IMR-90 (cell line): ENCODE data around the gene UBR4. TPM values are rescaled to one million over a fixed set of nuclear protein-coding genes. Genes with fewer than 3 reads are reported as not detected.

Experiments
- ATAC-seq: fragments of 200-7000 bp; cut with Tn5 transposase; 2 replicates; pipeline ENCODE4 v1.9.1; 2020; ENCODE audit warnings: low read depth, mild to moderate bottlenecking, moderate library complexity
- BruUV-seq: library from RNA; stranded (reverse); fragments of 400-500 nt; replicated peaks from 2 replicates; lab custom pipeline; 2021; lab: Mats Ljungman, UMichigan
- CTCF ChIA-PET: fragments of 300-600 bp; formaldehyde crosslinking; extraction: SDS; loops from one replicate; lab custom pipeline; 2021; ENCODE audit warnings: antibody characterized with exemption; lab: Yijun Ruan, JAX
- POLR2A ChIA-PET: fragments of 300-600 bp; sonication (Branson Sonifier 250); formaldehyde crosslinking; loops from one replicate; lab custom pipeline; 2022; ENCODE audit warnings: antibody characterized with exemption; ENCODE audit not compliant: unreplicated experiment; lab: Charles Lee
- DNase-seq: peaks from one replicate; pipeline ENCODE4 v3.0.0; 2013
- H2AFZ ChIP-seq: replicated peaks from 2 replicates; pipeline ENCODE3; 2013; ENCODE audit warnings: low read length, mild to moderate bottlenecking; ENCODE audit not compliant: poor library complexity
- H2AK5ac ChIP-seq: 2 replicates; pipeline ENCODE4 v1.6.1; 2013; ENCODE audit warnings: low read depth, low read length, inconsistent platforms
- H2AK9ac ChIP-seq: replicated peaks from 2 replicates; pipeline ENCODE3; 2013; ENCODE audit warnings: mild to moderate bottlenecking, low read depth, low read length, moderate library complexity; ENCODE audit not compliant: poor library complexity
- H2BK120ac ChIP-seq: 2 replicates; pipeline ENCODE4 v1.6.1; 2013; ENCODE audit warnings: low read depth, low read length, inconsistent platforms
- H2BK15ac ChIP-seq: 3 replicates; pipeline ENCODE4 v1.6.1; 2013; ENCODE audit warnings: low read depth, low read length, inconsistent platforms
- H2BK20ac ChIP-seq: 2 replicates; pipeline ENCODE4 v1.6.1; 2013; ENCODE audit warnings: low read depth, mild to moderate bottlenecking, inconsistent platforms, low read length, moderate library complexity
- H2BK5ac ChIP-seq: 2 replicates; pipeline ENCODE4 v1.6.1; 2013; ENCODE audit warnings: mild to moderate bottlenecking, low read depth, low read length, inconsistent platforms; ENCODE audit not compliant: poor library complexity, severe bottlenecking
- H3K14ac ChIP-seq: replicated peaks from 2 replicates; pipeline ENCODE4 v1.6.1; 2013; ENCODE audit warnings: low read depth, low read length, inconsistent platforms
- H3K18ac ChIP-seq: 2 replicates; pipeline ENCODE4 v1.6.1; 2013; ENCODE audit warnings: low read depth, low read length, control low read depth
- H3K23ac ChIP-seq: 2 replicates; pipeline ENCODE4 v1.6.1; 2013; ENCODE audit warnings: low read depth, low read length, inconsistent platforms
- H3K27ac ChIP-seq: 2 replicates; pipeline ENCODE4 v1.5.1; 2013; ENCODE audit warnings: mild to moderate bottlenecking, control low read depth, low read length; ENCODE audit not compliant: insufficient read depth
- H3K27me3 ChIP-seq: 2 replicates; pipeline ENCODE4 v1.6.1; 2013; ENCODE audit warnings: low read length; ENCODE audit not compliant: control insufficient read depth, insufficient read depth
- H3K36me3 ChIP-seq: 2 replicates; pipeline ENCODE4 v1.6.1; 2013; ENCODE audit warnings: low read length, mixed read lengths; ENCODE audit not compliant: control insufficient read depth, insufficient read depth
- H3K4ac ChIP-seq: 2 replicates; pipeline ENCODE4 v1.6.1; 2013; ENCODE audit warnings: low read depth, low read length, inconsistent platforms
- H3K4me1 ChIP-seq: 2 replicates; pipeline ENCODE4 v1.6.1; 2013; ENCODE audit warnings: low read length, mixed read lengths; ENCODE audit not compliant: control insufficient read depth, insufficient read depth
- H3K4me2 ChIP-seq: 2 replicates; pipeline ENCODE4 v1.6.1; 2013; ENCODE audit warnings: low read depth, mild to moderate bottlenecking, control low read depth, low read length, moderate library complexity
- H3K4me3 ChIP-seq: 2 replicates; pipeline ENCODE4 v1.5.1; 2013; ENCODE audit warnings: low read depth, mild to moderate bottlenecking, control low read depth, low read length, moderate library complexity; ENCODE audit not compliant: insufficient read depth
- H3K56ac ChIP-seq: 2 replicates; pipeline ENCODE4 v1.6.1; 2013; ENCODE audit warnings: low read length, inconsistent platforms; ENCODE audit not compliant: insufficient read depth; ENCODE audit errors: extremely low read depth
- H3K79me1 ChIP-seq, 2 experiments: 2 replicates each; pipeline ENCODE4 v1.6.1; 2013; ENCODE audit warnings: low read length in 2 of 2, inconsistent platforms in 1 of 2, low read depth in 1 of 2
- H3K9ac ChIP-seq: 2 replicates; pipeline ENCODE4 v1.6.1; 2013; ENCODE audit warnings: low read depth, low read length, control low read depth
- H3K9me1 ChIP-seq: 2 replicates; pipeline ENCODE4 v1.6.1; 2013; ENCODE audit warnings: low read length, inconsistent platforms; ENCODE audit not compliant: insufficient read depth
- H3K9me3 ChIP-seq: 2 replicates; pipeline ENCODE4 v1.6.1; 2013; ENCODE audit warnings: low read length; ENCODE audit not compliant: control insufficient read depth, insufficient read depth
- H4K20me1 ChIP-seq: 2 replicates; pipeline ENCODE4 v1.6.1; 2013; ENCODE audit warnings: low read length, inconsistent platforms; ENCODE audit not compliant: insufficient read depth
- H4K5ac ChIP-seq: 2 replicates; pipeline ENCODE4 v1.6.1; 2013; ENCODE audit warnings: mild to moderate bottlenecking, low read depth, low read length, control low read depth
- H4K8ac ChIP-seq, 2 experiments: 2 replicates each; pipeline ENCODE4 v1.6.1; 2013; ENCODE audit warnings: low read depth in 2 of 2, low read length in 2 of 2, control low read depth in 1 of 2, inconsistent platforms in 1 of 2
- H4K91ac ChIP-seq: 2 replicates; pipeline ENCODE4 v1.6.1; 2013; ENCODE audit warnings: low read depth, low read length, inconsistent platforms; ENCODE audit not compliant: insufficient read depth
- BHLHE40 ChIP-seq: fragments of 150-350 bp; IDR thresholded peaks from 2 replicates; pipeline ENCODE4 v1.6.1; 2016; ENCODE audit warnings: mild to moderate bottlenecking, low read depth, low read length
- CEBPB ChIP-seq: IDR thresholded peaks from 2 replicates; pipeline ENCODE4 v1.6.1; 2012; ENCODE audit warnings: low read depth, low read length, improper control_type of control experiment
- CHD1 ChIP-seq: IDR thresholded peaks from 2 replicates; pipeline ENCODE4 v1.6.1; 2012; ENCODE audit warnings: low read depth, low read length, improper control_type of control experiment
- FOS ChIP-seq: fragments of 150-350 bp; IDR thresholded peaks from 2 replicates; pipeline ENCODE4 v1.6.1; 2016; ENCODE audit warnings: low read depth, low read length
- MAFK ChIP-seq: IDR thresholded peaks from 2 replicates; pipeline ENCODE4 v1.6.1; 2012; ENCODE audit warnings: low read depth, low read length, improper control_type of control experiment
- MAZ ChIP-seq: IDR thresholded peaks from 2 replicates; pipeline ENCODE4 v1.6.1; 2012; ENCODE audit warnings: low read depth, mild to moderate bottlenecking, low read length, improper control_type of control experiment, moderate library complexity, borderline replicate concordance
- MXI1 ChIP-seq: IDR thresholded peaks from 2 replicates; pipeline ENCODE4 v1.6.1; 2012; ENCODE audit warnings: low read depth, mild to moderate bottlenecking, low read length, moderate library complexity, borderline replicate concordance
- NFE2L2 ChIP-seq: fragments of 150-350 bp; IDR thresholded peaks from 2 replicates; pipeline ENCODE4 v1.6.1; 2016; ENCODE audit warnings: low read depth, mild to moderate bottlenecking, low read length
- POLR2A ChIP-seq: IDR thresholded peaks from 2 replicates; pipeline ENCODE4 v1.6.1; 2012; ENCODE audit warnings: mild to moderate bottlenecking, low read depth, low read length
- RCOR1 ChIP-seq: IDR thresholded peaks from 2 replicates; pipeline ENCODE4 v1.6.1; 2012; ENCODE audit warnings: mild to moderate bottlenecking, low read length, improper control_type of control experiment; ENCODE audit not compliant: insufficient replicate concordance
- SMC3 ChIP-seq: fragments of 150-350 bp; IDR thresholded peaks from 2 replicates; pipeline ENCODE4 v1.6.1; 2016; ENCODE audit warnings: low read depth, mild to moderate bottlenecking, antibody characterized with exemption, low read length, moderate library complexity
- WGBS, 2 experiments: methylation state at CpG; one replicate each; pipeline versions ENCODE4 v1.1.5 to v1.1.7; 2013; ENCODE audit warnings: missing lambda C conversion rate in 2 of 2; ENCODE audit not compliant: insufficient read length in 1 of 2; ENCODE audit errors: extremely low coverage in 2 of 2; 5-methylcytosine and 5-hydroxymethylcytosine counted together
- dilution Hi-C: fragments of 300-500 bp; cut with HindIII; formaldehyde crosslinking; loops from one replicate; pipeline ENCODE4 v1.14.3; 2018; ENCODE audit warnings: low sequenced_read_pairs; ENCODE audit not compliant: unreplicated experiment
- in situ Hi-C: fragments of 300-500 bp; cut with MboI; formaldehyde crosslinking; loops from 3 replicates; pipeline ENCODE4 v1.14.3; 2019; ENCODE audit warnings: low sequenced_read_pairs, inconsistent platforms, mixed read lengths
- intact Hi-C: fragments of 100-400 bp; cut with micrococcal nuclease; formaldehyde crosslinking; loops from 2 replicates; pipeline ENCODE4 v1.10.0; 2022
- polyA plus RNA-seq, 3 experiments: library from polyadenylated mRNA; depleted of rRNA; stranded (reverse); fragments of >200 nt; gene quantifications; 2 replicates each; pipeline ENCODE4 v1.2.3, GENCODE V29; 2012; ENCODE audit warnings: low replicate concordance in 1 of 3
- total RNA-seq: library from RNA; depleted of rRNA; stranded (reverse); fragments of >200 nt; gene quantifications from 2 replicates; pipeline ENCODE4 v1.2.3, GENCODE V29; 2012
- TF ChIP-seq, protein P1 (sequence below): fragments of 150-350 bp; IDR thresholded peaks from 2 replicates; pipeline ENCODE4 v1.6.1; 2016; ENCODE audit warnings: low read depth, mild to moderate bottlenecking, low read length, moderate library complexity, borderline replicate concordance
- TF ChIP-seq, protein P2 (sequence below): conservative IDR thresholded peaks from 2 replicates; pipeline ENCODE4 v1.5.1; 2012; ENCODE audit warnings: mild to moderate bottlenecking, low read depth, low read length, improper control_type of control experiment

UBR4 gene
- total and polyA plus RNA-seq, 2 of the 4 experiments (the other 2 are of a cell fraction): 87.8 to 121 TPM

GRCh38 chr1:19193004-19193403 lies 17.1 kb downstream of the UBR4 start:
- no CpG with 5 or more reads among the region's 3 CpGs for WGBS, 2 experiments
- H3K23ac ChIP-seq: no peak overlapping the region
- no peak overlapping the region for H2AK9ac ChIP-seq
- in situ Hi-C loops (no loop called here), intact Hi-C loops (no loop called here), dilution Hi-C loops (no loop called here)
- H3K14ac ChIP-seq: no peak overlapping the region
- TF ChIP-seq SMC3 (no peak), MAZ (no peak), NFE2L2 (no peak), POLR2A (no peak), MXI1 (no peak), CHD1 (no peak), FOS (no peak), RCOR1 (no peak), MAFK (no peak), CEBPB (no peak), BHLHE40 (no peak)
- TF ChIP-seq, protein P1, sequence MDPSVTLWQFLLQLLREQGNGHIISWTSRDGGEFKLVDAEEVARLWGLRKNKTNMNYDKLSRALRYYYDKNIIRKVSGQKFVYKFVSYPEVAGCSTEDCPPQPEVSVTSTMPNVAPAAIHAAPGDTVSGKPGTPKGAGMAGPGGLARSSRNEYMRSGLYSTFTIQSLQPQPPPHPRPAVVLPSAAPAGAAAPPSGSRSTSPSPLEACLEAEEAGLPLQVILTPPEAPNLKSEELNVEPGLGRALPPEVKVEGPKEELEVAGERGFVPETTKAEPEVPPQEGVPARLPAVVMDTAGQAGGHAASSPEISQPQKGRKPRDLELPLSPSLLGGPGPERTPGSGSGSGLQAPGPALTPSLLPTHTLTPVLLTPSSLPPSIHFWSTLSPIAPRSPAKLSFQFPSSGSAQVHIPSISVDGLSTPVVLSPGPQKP: no peak
- TF ChIP-seq, protein P2, sequence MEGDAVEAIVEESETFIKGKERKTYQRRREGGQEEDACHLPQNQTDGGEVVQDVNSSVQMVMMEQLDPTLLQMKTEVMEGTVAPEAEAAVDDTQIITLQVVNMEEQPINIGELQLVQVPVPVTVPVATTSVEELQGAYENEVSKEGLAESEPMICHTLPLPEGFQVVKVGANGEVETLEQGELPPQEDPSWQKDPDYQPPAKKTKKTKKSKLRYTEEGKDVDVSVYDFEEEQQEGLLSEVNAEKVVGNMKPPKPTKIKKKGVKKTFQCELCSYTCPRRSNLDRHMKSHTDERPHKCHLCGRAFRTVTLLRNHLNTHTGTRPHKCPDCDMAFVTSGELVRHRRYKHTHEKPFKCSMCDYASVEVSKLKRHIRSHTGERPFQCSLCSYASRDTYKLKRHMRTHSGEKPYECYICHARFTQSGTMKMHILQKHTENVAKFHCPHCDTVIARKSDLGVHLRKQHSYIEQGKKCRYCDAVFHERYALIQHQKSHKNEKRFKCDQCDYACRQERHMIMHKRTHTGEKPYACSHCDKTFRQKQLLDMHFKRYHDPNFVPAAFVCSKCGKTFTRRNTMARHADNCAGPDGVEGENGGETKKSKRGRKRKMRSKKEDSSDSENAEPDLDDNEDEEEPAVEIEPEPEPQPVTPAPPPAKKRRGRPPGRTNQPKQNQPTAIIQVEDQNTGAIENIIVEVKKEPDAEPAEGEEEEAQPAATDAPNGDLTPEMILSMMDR: no peak
- no peaks in the 10 kb centered on the region; the same call in 1 of the 2 replicates for H3K9me1 ChIP-seq
- CTCF ChIA-PET: no interaction called here
- POLR2A ChIA-PET: no interaction called here
- peaks cover 3% of the 10 kb centered on the region for H3K4me1 ChIP-seq
- H3K4ac ChIP-seq: no peak overlapping the region
- no peak overlapping the region for H2BK15ac ChIP-seq
- no peak overlapping the region for H2BK120ac ChIP-seq
- no peaks in the 10 kb centered on the region for H3K9me3 ChIP-seq
- no peak for DNase-seq
- H3K27ac ChIP-seq: no peak overlapping the region
- no peaks in the 10 kb centered on the region for H3K27me3 ChIP-seq
- H2BK5ac ChIP-seq: no peak overlapping the region
- no peak overlapping the region for H4K8ac ChIP-seq
- no peak overlapping the region for H3K4me3 ChIP-seq
- H2AK5ac ChIP-seq: no peak overlapping the region
- no peak overlapping the region for H3K4me2 ChIP-seq
- peaks cover 61% of the 10 kb centered on the region for H3K36me3 ChIP-seq
- H2AFZ ChIP-seq: no peak overlapping the region
- H3K9ac ChIP-seq: no peak overlapping the region
- H3K79me1 ChIP-seq: peaks cover 53 to 66% of the 10 kb centered on the region in 2 experiments
- H3K56ac ChIP-seq: no peak overlapping the region
- H4K20me1 ChIP-seq: peaks cover 41% of the 10 kb centered on the region
- no peak overlapping the region for H3K18ac ChIP-seq
- no peak overlapping the region for H4K5ac ChIP-seq
- no peak overlapping the region for H4K91ac ChIP-seq
- no TSS peak for BruUV-seq
- ATAC-seq: no peak
- no peak overlapping the region for H2BK20ac ChIP-seq
